ENCODE results near the gene RABGGTA.

RABGGTA gene

GRCh38 chr14:24293525-24293924, 22.1 kb upstream of the RABGGTA start:
- Histone ChIP-seq H3K4me3 (ENCODE audit: low read length) (no peak overlapping the region), H3K9ac (ENCODE audit: low read length) (no peak overlapping the region), H3K27ac (ENCODE audit: low read length) (no peak overlapping the region), H3K79me2 (ENCODE audit: low read length) (peaks cover 2% of the 10 kb centered on the region; the same call in 1 of the 2 replicates), H3F3A (ENCODE audit: insufficient read depth, low read length) (no peaks in the 10 kb centered on the region), H2AFZ (ENCODE audit: low read length) (no peak overlapping the region), H3K36me3 (replicated peaks; ENCODE audit: insufficient read depth, low read length) (no peaks in the 10 kb centered on the region), H3K4me1 (ENCODE audit: low read length) (no peaks in the 10 kb centered on the region), H3K9me3 (replicated peaks; ENCODE audit: insufficient read depth, low read length) (no peaks in the 10 kb centered on the region), H3K4me2 (ENCODE audit: low read depth, low read length) (no peak overlapping the region), H3K9me2 (replicated peaks; ENCODE audit: insufficient read depth, low read length) (no peaks in the 10 kb centered on the region), H3K27me3 (replicated peaks; ENCODE audit: insufficient read depth, low read length) (no peaks in the 10 kb centered on the region), H4K20me1 (ENCODE audit: insufficient read depth, low read length) (no peaks in the 10 kb centered on the region)
- TF ChIP-seq EZH2 (optimal IDR thresholded peaks at IDR 0.05; ENCODE audit: low read depth, low read length) (no peak), CTCF (IDR thresholded peaks at IDR 0.05; ENCODE audit: low read length) (no peak), EZH2phosphoT487 (IDR thresholded peaks at IDR 0.05; ENCODE audit: low read length) (no peak)
- DNase-seq = no peak

GRCh38 chr14:24292118-24292807, 20.9 kb upstream of the RABGGTA start:
- TF ChIP-seq EZH2 (optimal IDR thresholded peaks at IDR 0.05; ENCODE audit: low read depth, low read length) (no peak), EZH2phosphoT487 (IDR thresholded peaks at IDR 0.05; ENCODE audit: low read length) (no peak), CTCF (IDR thresholded peaks at IDR 0.05; ENCODE audit: low read length) (no peak)
- Histone ChIP-seq H3K27me3 (replicated peaks; ENCODE audit: insufficient read depth, low read length) (no peaks in the 10 kb centered on the region), H3K4me3 (ENCODE audit: low read length) (no peak overlapping the region)

GRCh38 chr14:24291446-24292117, 20.2 kb upstream of the RABGGTA start:
- H4K20me1 ChIP-seq (ENCODE audit: insufficient read depth, low read length) = no peaks in the 10 kb centered on the region
- no peak overlapping the region for H3K4me3 ChIP-seq (ENCODE audit: low read length)
- no peaks in the 10 kb centered on the region for H3K9me3 ChIP-seq (replicated peaks; ENCODE audit: insufficient read depth, low read length)
- DNase-seq = no peak
- H3K4me1 ChIP-seq (ENCODE audit: low read length) = no peaks in the 10 kb centered on the region
- H3K79me2 ChIP-seq (ENCODE audit: low read length) = no peaks in the 10 kb centered on the region
- H3K4me2 ChIP-seq (ENCODE audit: low read depth, low read length) = no peak overlapping the region
- no peak overlapping the region for H3K27ac ChIP-seq (ENCODE audit: low read length)
- no peak for TF ChIP-seq CTCF (IDR thresholded peaks at IDR 0.05; ENCODE audit: low read length)
- TF ChIP-seq EZH2 (optimal IDR thresholded peaks at IDR 0.05; ENCODE audit: low read depth, low read length) = no peak
- no peaks in the 10 kb centered on the region for H3K27me3 ChIP-seq (replicated peaks; ENCODE audit: insufficient read depth, low read length)
- no peaks in the 10 kb centered on the region for H3F3A ChIP-seq (ENCODE audit: insufficient read depth, low read length)
- H2AFZ ChIP-seq (ENCODE audit: low read length) = no peak overlapping the region
- H3K9ac ChIP-seq (ENCODE audit: low read length) = no peak overlapping the region
- no peaks in the 10 kb centered on the region for H3K9me2 ChIP-seq (replicated peaks; ENCODE audit: insufficient read depth, low read length)
- H3K36me3 ChIP-seq (replicated peaks; ENCODE audit: insufficient read depth, low read length) = no peaks in the 10 kb centered on the region

More at GRCh38 chr14:24292118-24292807, 20.9 kb upstream of the RABGGTA start:
- H3K4me1 ChIP-seq (ENCODE audit: low read length) = no peaks in the 10 kb centered on the region
- no peak overlapping the region for H3K9ac ChIP-seq (ENCODE audit: low read length)
- H3K79me2 ChIP-seq (ENCODE audit: low read length) = no peaks in the 10 kb centered on the region
- H3K27ac ChIP-seq (ENCODE audit: low read length) = no peak overlapping the region
- H3K36me3 ChIP-seq (replicated peaks; ENCODE audit: insufficient read depth, low read length) = no peaks in the 10 kb centered on the region
- H3K9me2 ChIP-seq (replicated peaks; ENCODE audit: insufficient read depth, low read length) = no peaks in the 10 kb centered on the region
- no peaks in the 10 kb centered on the region for H4K20me1 ChIP-seq (ENCODE audit: insufficient read depth, low read length)
- H3K4me2 ChIP-seq (ENCODE audit: low read depth, low read length) = no peak overlapping the region
- no peaks in the 10 kb centered on the region for H3K9me3 ChIP-seq (replicated peaks; ENCODE audit: insufficient read depth, low read length)
- no peaks in the 10 kb centered on the region for H3F3A ChIP-seq (ENCODE audit: insufficient read depth, low read length)
- H2AFZ ChIP-seq (ENCODE audit: low read length) = no peak overlapping the region
- no peak for DNase-seq
